ENCODE results near the gene CASK.

DNA sequence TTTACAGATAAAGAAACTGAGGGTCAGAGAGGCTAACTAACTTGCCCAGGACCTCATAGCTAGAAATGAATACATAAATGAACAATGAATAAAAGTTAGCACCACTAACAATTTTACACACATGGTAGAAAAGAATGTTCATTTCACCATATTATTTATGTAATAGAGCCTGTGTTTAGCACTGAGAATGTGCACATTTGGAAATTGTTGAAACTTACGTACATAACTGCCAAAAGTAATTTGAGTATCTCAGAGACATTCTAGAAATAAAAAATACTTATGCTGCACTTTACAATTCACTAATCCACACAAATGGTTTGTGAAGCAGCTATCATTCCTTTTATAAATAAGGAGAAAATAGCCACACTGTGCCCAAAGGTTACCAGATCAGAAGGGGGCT lies 9.9 kb downstream of the CASK start:
- TF ChIP-seq TCF4 (CRISPR knock-in tag; IDR thresholded peaks at IDR 0.05; ENCODE audit: borderline replicate concordance), result no peak
- TF ChIP-seq ZNF565 (CRISPR knock-in tag; conservative IDR thresholded peaks at IDR 0.05; ENCODE audit: low read depth), result no peak
- TF ChIP-seq, protein P1, sequence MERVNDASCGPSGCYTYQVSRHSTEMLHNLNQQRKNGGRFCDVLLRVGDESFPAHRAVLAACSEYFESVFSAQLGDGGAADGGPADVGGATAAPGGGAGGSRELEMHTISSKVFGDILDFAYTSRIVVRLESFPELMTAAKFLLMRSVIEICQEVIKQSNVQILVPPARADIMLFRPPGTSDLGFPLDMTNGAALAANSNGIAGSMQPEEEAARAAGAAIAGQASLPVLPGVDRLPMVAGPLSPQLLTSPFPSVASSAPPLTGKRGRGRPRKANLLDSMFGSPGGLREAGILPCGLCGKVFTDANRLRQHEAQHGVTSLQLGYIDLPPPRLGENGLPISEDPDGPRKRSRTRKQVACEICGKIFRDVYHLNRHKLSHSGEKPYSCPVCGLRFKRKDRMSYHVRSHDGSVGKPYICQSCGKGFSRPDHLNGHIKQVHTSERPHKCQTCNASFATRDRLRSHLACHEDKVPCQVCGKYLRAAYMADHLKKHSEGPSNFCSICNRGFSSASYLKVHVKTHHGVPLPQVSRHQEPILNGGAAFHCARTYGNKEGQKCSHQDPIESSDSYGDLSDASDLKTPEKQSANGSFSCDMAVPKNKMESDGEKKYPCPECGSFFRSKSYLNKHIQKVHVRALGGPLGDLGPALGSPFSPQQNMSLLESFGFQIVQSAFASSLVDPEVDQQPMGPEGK (CRISPR knock-in tag; IDR thresholded peaks at IDR 0.05; ENCODE audit: borderline replicate concordance), result no peak
- TF ChIP-seq BACH2 (CRISPR knock-in tag; IDR thresholded peaks at IDR 0.05; ENCODE audit: borderline replicate concordance), result no peak
- TF ChIP-seq ISL1 (CRISPR knock-in tag; IDR thresholded peaks at IDR 0.05), result no peak
- no peak for TF ChIP-seq CSDC2 (CRISPR knock-in tag; IDR thresholded peaks at IDR 0.05)

All from SK-N-SH treated with all-trans-retinoic acid at 6 μM for 48 hours (cell line).